ENCODE measurements around the gene SSRP1. TPM values are rescaled to one million over a fixed set of nuclear protein-coding genes. Genes with fewer than 3 reads are reported as not detected.
A peak's percentile ranks its signal among the peaks of the same experiment; 100 is the strongest.

Gene SSRP1
- total and polyA plus RNA-seq, 9 of the 15 experiments (the other 6 are each of a cell fraction or from before 2014, with no cell fraction given): 91.1 to 416 (median 245) TPM

- TF ChIP-seq TBL1XR1 (IDR thresholded peaks at IDR 0.05; ENCODE audit: low read length in 2 of 2): no peak
- TF ChIP-seq RBM25 (IDR thresholded peaks at IDR 0.05; ENCODE audit: low read depth, low read length, severe bottlenecking): peak; percentile 58
- TF ChIP-seq NFXL1 (CRISPR knock-in tag; IDR thresholded peaks at IDR 0.05): no peak
- TF ChIP-seq NR2C2 (CRISPR knock-in tag; IDR thresholded peaks at IDR 0.05): no peak
- TF ChIP-seq NR2C2 (tag; IDR thresholded peaks at IDR 0.05): no peak
- no peak for TF ChIP-seq ELK1 (CRISPR knock-in tag; IDR thresholded peaks at IDR 0.05)
- TF ChIP-seq CBFB (CRISPR knock-in tag; IDR thresholded peaks at IDR 0.05): no peak
- TF ChIP-seq MXI1 (IDR thresholded peaks at IDR 0.05; ENCODE audit: low read depth, low read length): 0 out of 2 replicates have a peak, but pooled peaks have one; percentile 3
- TF ChIP-seq MECOM (CRISPR knock-in tag; IDR thresholded peaks at IDR 0.05): no peak
- TF ChIP-seq MTA2 (IDR thresholded peaks at IDR 0.05; ENCODE audit: low read depth): peak; percentile 26; the same call in 1 of the 2 replicates
- TF ChIP-seq ZBTB26 (CRISPR knock-in tag; IDR thresholded peaks at IDR 0.05): 0 out of 2 replicates have a peak, but pooled peaks have one; percentile 30
- no peak for TF ChIP-seq ATF1 (CRISPR knock-in tag; IDR thresholded peaks at IDR 0.05)
- peak; percentile 52 for TF ChIP-seq ATF1 (tag; IDR thresholded peaks at IDR 0.05)
- TF ChIP-seq, protein P1, sequence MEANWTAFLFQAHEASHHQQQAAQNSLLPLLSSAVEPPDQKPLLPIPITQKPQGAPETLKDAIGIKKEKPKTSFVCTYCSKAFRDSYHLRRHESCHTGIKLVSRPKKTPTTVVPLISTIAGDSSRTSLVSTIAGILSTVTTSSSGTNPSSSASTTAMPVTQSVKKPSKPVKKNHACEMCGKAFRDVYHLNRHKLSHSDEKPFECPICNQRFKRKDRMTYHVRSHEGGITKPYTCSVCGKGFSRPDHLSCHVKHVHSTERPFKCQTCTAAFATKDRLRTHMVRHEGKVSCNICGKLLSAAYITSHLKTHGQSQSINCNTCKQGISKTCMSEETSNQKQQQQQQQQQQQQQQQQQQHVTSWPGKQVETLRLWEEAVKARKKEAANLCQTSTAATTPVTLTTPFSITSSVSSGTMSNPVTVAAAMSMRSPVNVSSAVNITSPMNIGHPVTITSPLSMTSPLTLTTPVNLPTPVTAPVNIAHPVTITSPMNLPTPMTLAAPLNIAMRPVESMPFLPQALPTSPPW (CRISPR knock-in tag; IDR thresholded peaks at IDR 0.05): peak; percentile 87
- peak; percentile 57 for TF ChIP-seq MTA1 (IDR thresholded peaks at IDR 0.05; ENCODE audit: borderline replicate concordance)
Measured at GRCh38 chr11:57322256-57323166, 13.2 kb downstream of the SSRP1 start (continued).

Measured in K562 (cell line).